Measurements from ENCODE around the gene TXK. TPM values are rescaled to one million over a fixed set of nuclear protein-coding genes. Genes with fewer than 3 reads are reported as not detected.

Gene TXK
- 10 to 100 TPM in 2 of 6 donors, 1 to 10 TPM in 4; 4.0 to 16.8 (median 6.2) TPM for total RNA-seq

- peak within 1 kb of the TSS in 1 of 4 donors; percentile 11 for H3K4me3 ChIP-seq
- ATAC-seq (ENCODE audit: low FRiP score in 2 of 2) (no peak), DNase-seq (no peak)
- no peaks in the 10 kb centered on the region for H3K27me3 ChIP-seq
- WGBS, 2 donors: 74 to 76% methylated on average over 5 of the region's 5 CpGs
- H3K27ac ChIP-seq: no peak within 1 kb of the TSS
- TF ChIP-seq POLR2AphosphoS5 (IDR thresholded peaks at IDR 0.05) (no peak), POLR2A (IDR thresholded peaks at IDR 0.05) (peak in 1 of 4 donors; percentile 16)
- H3K4me1 ChIP-seq: peaks cover 0 to 13% (median 7%) of the 10 kb centered on the region in 4 donors
- peaks cover 0 to 21% (median 2%) of the 10 kb centered on the region in 4 donors for H3K36me3 ChIP-seq
- no peaks in the 10 kb centered on the region for H3K9me3 ChIP-seq
Measured at GRCh38 chr4:48134081-48134480, at the start of gene TXK. TXK (minus strand) TSS chr4:48134250; CDS start chr4:48134170, 80 bp downstream.

GRCh38 chr4:48180234-48180633 is 46.2 kb upstream of the TXK start:
- no peaks in the 10 kb centered on the region for H3K9me3 ChIP-seq
- no peak overlapping the region for H3K27ac ChIP-seq
- ATAC-seq (ENCODE audit: low FRiP score in 2 of 2) (no peak), DNase-seq (no peak)
- H3K4me1 ChIP-seq: no peaks in the 10 kb centered on the region
- H3K27me3 ChIP-seq: no peaks in the 10 kb centered on the region
- no peak for TF ChIP-seq CTCF (IDR thresholded peaks at IDR 0.05)
- TF ChIP-seq EP300 (IDR thresholded peaks at IDR 0.05): no peak
- TF ChIP-seq POLR2A (IDR thresholded peaks at IDR 0.05): no peak
- no peak for TF ChIP-seq POLR2AphosphoS5 (IDR thresholded peaks at IDR 0.05)
- H3K36me3 ChIP-seq: no peaks in the 10 kb centered on the region
- H3K4me3 ChIP-seq: no peak overlapping the region

- ATAC-seq (ENCODE audit: low FRiP score in 2 of 2) (no peak), DNase-seq (no peak)
- WGBS, 2 donors: 76 to 85% methylated on average over 4 of the region's 4 CpGs
- no peaks in the 10 kb centered on the region for H3K27me3 ChIP-seq
- H3K9me3 ChIP-seq: no peaks in the 10 kb centered on the region
- no peak overlapping the region for H3K4me3 ChIP-seq
- no peak overlapping the region for H3K27ac ChIP-seq
- TF ChIP-seq EP300 (IDR thresholded peaks at IDR 0.05) (no peak), POLR2A (IDR thresholded peaks at IDR 0.05) (no peak), POLR2AphosphoS5 (IDR thresholded peaks at IDR 0.05) (no peak)
- no peaks in the 10 kb centered on the region for H3K4me1 ChIP-seq
- no peaks in the 10 kb centered on the region for H3K36me3 ChIP-seq
Measured at GRCh38 chr4:48178931-48179330, 44.9 kb upstream of the TXK start.

- DNase-seq: no peak
- no peaks in the 10 kb centered on the region for H3K27me3 ChIP-seq
- peaks cover 0 to 4% (median 0%) of the 10 kb centered on the region in 4 donors for H3K4me1 ChIP-seq
- no peaks in the 10 kb centered on the region for H3K9me3 ChIP-seq
- no peak overlapping the region for H3K4me3 ChIP-seq
- H3K36me3 ChIP-seq: no peaks in the 10 kb centered on the region
- no peak for ATAC-seq (ENCODE audit: low FRiP score in 2 of 2)
- TF ChIP-seq CTCF (IDR thresholded peaks at IDR 0.05): no peak
- H3K27ac ChIP-seq: no peak overlapping the region
Measured at GRCh38 chr4:48175806-48176205, 41.8 kb upstream of the TXK start.

GRCh38 chr4:48175328-48175727 is 41.3 kb upstream of the TXK start:
- no peaks in the 10 kb centered on the region for H3K36me3 ChIP-seq
- ATAC-seq (ENCODE audit: low FRiP score in 2 of 2) (no peak), DNase-seq (no peak)
- 62 to 84% methylated on average over 7 of the region's 7 CpGs for WGBS, 2 donors
- H3K4me3 ChIP-seq: no peak overlapping the region
- H3K27ac ChIP-seq: no peak overlapping the region
- H3K4me1 ChIP-seq: peaks cover 0 to 4% (median 0%) of the 10 kb centered on the region in 4 donors
- TF ChIP-seq POLR2A (IDR thresholded peaks at IDR 0.05) (no peak), POLR2AphosphoS5 (IDR thresholded peaks at IDR 0.05) (no peak), EP300 (IDR thresholded peaks at IDR 0.05) (no peak), CTCF (IDR thresholded peaks at IDR 0.05) (no peak)
- H3K27me3 ChIP-seq: no peaks in the 10 kb centered on the region
- no peaks in the 10 kb centered on the region for H3K9me3 ChIP-seq

All from upper lobe of left lung (tissue), 6 donors.